ENCODE measurements around the gene C2orf42.
"Not testable (repeated sequence)": the region's sequence is repeated elsewhere in the genome, so short reads cannot be mapped to it uniquely, and the experiment has no call there.

The C2orf42 gene

GRCh38 chr2:70102323-70102905 is 88.4 kb downstream of the C2orf42 start:
- not testable (repeated sequence) for DNase-seq (ENCODE audit: low read depth in 2 of 2)

- DNase-seq (ENCODE audit: low read depth in 2 of 2): not testable (repeated sequence)
Observed at GRCh38 chr2:70101686-70102085, 89.1 kb downstream of the C2orf42 start.

GRCh38 chr2:70101174-70101573 is 89.6 kb downstream of the C2orf42 start:
- no peak for DNase-seq (ENCODE audit: low read depth in 2 of 2)
